ENCODE results near the gene ZNF688.

- no peak for TF ChIP-seq CTCF (IDR thresholded peaks at IDR 0.05)
- no peak for TF ChIP-seq POLR2A (IDR thresholded peaks at IDR 0.05)
- no peak for TF ChIP-seq EP300 (IDR thresholded peaks at IDR 0.05)
- TF ChIP-seq POLR2AphosphoS5 (IDR thresholded peaks at IDR 0.05): no peak
Measured at GRCh38 chr16:30569281-30569680, 2.2 kb downstream of the ZNF688 start.

Data from suprapubic skin (tissue), 4 donors.